ENCODE results near the gene HENMT1. TPM values are rescaled to one million over a fixed set of nuclear protein-coding genes. Genes with fewer than 3 reads are reported as not detected.

The HENMT1 gene
- total and polyA plus RNA-seq, 9 of the 15 experiments (the other 6 are each of a cell fraction or from before 2014, with no cell fraction given) = not detected

- TF ChIP-seq MCM7 (IDR thresholded peaks at IDR 0.05) (no peak), JUNB (CRISPR knock-in tag; conservative IDR thresholded peaks at IDR 0.05) (no peak), MYNN (IDR thresholded peaks at IDR 0.05) (no peak), MYNN (CRISPR knock-in tag; IDR thresholded peaks at IDR 0.05) (no peak), MAZ (CRISPR knock-in tag; conservative IDR thresholded peaks at IDR 0.05 in 1 of 2, IDR thresholded peaks at IDR 0.05 in 1 of 2) (no peak), SP2 (IDR thresholded peaks at IDR 0.05; ENCODE audit: extremely low read depth, low read depth, low read length, poor library complexity, severe bottlenecking) (no peak), THAP12 (CRISPR knock-in tag; IDR thresholded peaks at IDR 0.05) (no peak)
Observed at GRCh38 chr1:108612496-108612895, 48.4 kb downstream of the HENMT1 start (continued).

- POLR2A ChIA-PET = interaction anchor here (0.7 kb wide), 1 partner anchor 27 kb away, joined by 3 read pairs; no protein-coding TSS in a partner anchor
- H3K9me3 ChIP-seq (replicated peaks; ENCODE audit: control insufficient read depth, insufficient read depth, low read depth, low read length) = no peaks in the 10 kb centered on the region
- no peak overlapping the region for H2AFZ ChIP-seq (ENCODE audit: low read depth, low read length)
- no peak for ATAC-seq
- 73% methylated on average over 4 of the region's 4 CpGs for WGBS (ENCODE audit: insufficient coverage, low coverage, missing lambda C conversion rate)
- H4K20me1 ChIP-seq (replicated peaks; ENCODE audit: control insufficient read depth, insufficient read depth, low read length) = no peaks in the 10 kb centered on the region
- no peak overlapping the region for H3K27ac ChIP-seq (ENCODE audit: extremely low read depth, low read depth, low read length)
- H3K79me2 ChIP-seq (ENCODE audit: control insufficient read depth, insufficient read depth, low read length) = no peaks in the 10 kb centered on the region
- no TSS peak for BruUV-seq (replicated peaks)
- no peak overlapping the region for H3K4me3 ChIP-seq
- FAIRE-seq = no peak
- H3K9ac ChIP-seq (ENCODE audit: insufficient read depth in 1 of 2, low read depth in 2 of 2, low read length in 2 of 2) = no peak overlapping the region
- H3K4me1 ChIP-seq (replicated peaks in 1 of 2; ENCODE audit: control insufficient read depth in 2 of 2, insufficient read depth in 2 of 2, low read length in 2 of 2) = peaks cover 0 to 5% of the 10 kb centered on the region in 2 experiments; a peak in 3 of 5 replicates
- no peak for DNase-seq (ENCODE audit: extremely low read depth in 1 of 4, low spot score in 3 of 4)
- CTCF ChIA-PET (ENCODE audit: low intra/inter-chr PET ratio) = no interaction called here
- in situ Hi-C loops (cut with MboI) = no loop called here
- intact Hi-C loops (cut with micrococcal nuclease) = no loop called here
- H3K4me2 ChIP-seq (ENCODE audit: insufficient read depth, low read length) = no peak overlapping the region
- no peaks in the 10 kb centered on the region for H3K9me1 ChIP-seq (ENCODE audit: control insufficient read depth, insufficient read depth, low read length)
- H3K36me3 ChIP-seq (ENCODE audit: control insufficient read depth, insufficient read depth, low read length) = peaks cover 10% of the 10 kb centered on the region; the same call in 1 of the 3 replicates
- H3K27me3 ChIP-seq (ENCODE audit: control insufficient read depth in 2 of 2, insufficient read depth in 2 of 2, low read length in 2 of 2) = no peaks in the 10 kb centered on the region
- TF ChIP-seq GABPB1 (CRISPR knock-in tag; IDR thresholded peaks at IDR 0.05) = no peak
- no peak for TF ChIP-seq PCBP1 (IDR thresholded peaks at IDR 0.05; ENCODE audit: low read depth, low read length, poor library complexity, severe bottlenecking)
- TF ChIP-seq SFPQ (IDR thresholded peaks at IDR 0.05; ENCODE audit: low read depth, low read length) = no peak
- no peak for TF ChIP-seq TEAD4 (IDR thresholded peaks at IDR 0.05; ENCODE audit: low read length)
- no peak for TF ChIP-seq TEAD4 (CRISPR knock-in tag; IDR thresholded peaks at IDR 0.05; ENCODE audit: borderline replicate concordance)
- no peak for TF ChIP-seq IFI16 (CRISPR knock-in tag; IDR thresholded peaks at IDR 0.05)
- TF ChIP-seq POLR3A (IDR thresholded peaks at IDR 0.05; ENCODE audit: borderline replicate concordance, extremely low read depth, insufficient read depth, insufficient read length) = no peak
- no peak for TF ChIP-seq SETDB1 (IDR thresholded peaks at IDR 0.05; ENCODE audit: low read length)
- no peak for TF ChIP-seq GTF2F1 (IDR thresholded peaks at IDR 0.05; ENCODE audit: low read depth, low read length)
- no peak for TF ChIP-seq RHOXF2B (CRISPR knock-in tag; conservative IDR thresholded peaks at IDR 0.05)
- no peak for TF ChIP-seq ZBTB17 (CRISPR knock-in tag; IDR thresholded peaks at IDR 0.05)
- TF ChIP-seq MEF2A (IDR thresholded peaks at IDR 0.05; ENCODE audit: control insufficient read depth, low read depth, low read length) = no peak
- no peak for TF ChIP-seq DNMT1 (IDR thresholded peaks at IDR 0.05)
- TF ChIP-seq BDP1 (IDR thresholded peaks at IDR 0.05; ENCODE audit: insufficient read depth, insufficient read length) = no peak
Observed at GRCh38 chr1:108611984-108612383, 48.9 kb downstream of the HENMT1 start.
